GM06990 (cell line): ENCODE results near the gene SHLD2.

ENCODE experiments used
- DNase-seq: peaks from one replicate; pipeline ENCODE4 v3.0.0-alpha.2; 2011; ENCODE audit not compliant: insufficient read length; ENCODE audit errors: extremely low read depth
- H3K27me3 ChIP-seq: replicated peaks from 2 replicates; pipeline ENCODE4 v1.6.0; 2011; ENCODE audit warnings: low read length; ENCODE audit not compliant: control insufficient read depth, insufficient read depth
- H3K36me3 ChIP-seq: 2 replicates; pipeline ENCODE4 v1.5.1; 2011; ENCODE audit warnings: low read length; ENCODE audit not compliant: control insufficient read depth, insufficient read depth
- H3K4me3 ChIP-seq: replicated peaks from 2 replicates; pipeline ENCODE4 v1.5.1; 2011; ENCODE audit warnings: low read depth, mild to moderate bottlenecking, control low read depth, low read length
- TF ChIP-seq, protein P1 (sequence below): IDR thresholded peaks from 2 replicates; pipeline ENCODE4 v1.5.1; 2011; ENCODE audit warnings: low read length, control low read depth, mild to moderate bottlenecking, inconsistent platforms; ENCODE audit not compliant: insufficient read depth, poor library complexity, severe bottlenecking

SHLD2 gene

DNA sequence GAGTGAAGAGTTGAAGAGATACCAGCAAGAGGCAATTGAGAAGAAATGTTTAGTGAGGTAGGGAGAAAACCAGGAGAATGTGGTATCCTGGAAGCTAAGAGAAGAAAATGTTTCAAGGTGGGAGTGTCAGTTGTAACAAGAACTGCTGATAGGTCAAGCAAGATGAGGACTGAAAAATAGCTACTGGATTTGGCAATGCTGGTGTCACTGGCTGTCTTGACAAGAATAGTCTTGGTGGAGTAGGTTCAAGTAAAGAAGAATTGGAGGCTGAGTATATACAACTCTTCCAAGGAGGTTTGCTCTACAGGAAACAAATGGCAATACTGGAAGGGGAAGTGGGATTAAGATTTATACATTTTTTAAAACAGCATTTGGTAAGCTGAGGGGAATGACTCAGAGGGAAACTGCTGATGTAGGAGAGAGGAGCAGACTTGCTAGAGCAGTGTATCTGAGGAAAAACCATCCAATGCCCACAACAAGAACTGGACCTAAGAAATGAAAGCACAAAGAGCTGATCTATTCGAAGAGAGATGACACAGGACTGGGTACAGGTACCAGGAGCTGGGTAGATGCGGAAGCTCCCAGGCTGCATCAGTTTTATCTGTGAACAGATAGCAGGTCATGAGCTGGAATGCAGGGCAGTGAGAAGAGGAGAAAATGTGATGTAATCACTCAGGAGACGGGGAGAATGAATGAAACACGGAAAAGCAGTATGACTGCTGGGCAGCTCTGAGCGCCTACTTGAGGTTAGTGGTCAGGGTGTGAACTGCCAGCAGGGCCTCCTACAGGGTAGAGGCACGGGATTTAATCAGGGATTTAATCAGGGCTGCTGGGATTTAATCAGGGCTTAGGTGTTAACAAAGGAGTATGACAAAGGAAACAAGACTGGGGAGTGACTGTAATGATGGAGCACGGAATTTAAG lies 40.4 kb upstream of the SHLD2 start:
- TF ChIP-seq, protein P1, sequence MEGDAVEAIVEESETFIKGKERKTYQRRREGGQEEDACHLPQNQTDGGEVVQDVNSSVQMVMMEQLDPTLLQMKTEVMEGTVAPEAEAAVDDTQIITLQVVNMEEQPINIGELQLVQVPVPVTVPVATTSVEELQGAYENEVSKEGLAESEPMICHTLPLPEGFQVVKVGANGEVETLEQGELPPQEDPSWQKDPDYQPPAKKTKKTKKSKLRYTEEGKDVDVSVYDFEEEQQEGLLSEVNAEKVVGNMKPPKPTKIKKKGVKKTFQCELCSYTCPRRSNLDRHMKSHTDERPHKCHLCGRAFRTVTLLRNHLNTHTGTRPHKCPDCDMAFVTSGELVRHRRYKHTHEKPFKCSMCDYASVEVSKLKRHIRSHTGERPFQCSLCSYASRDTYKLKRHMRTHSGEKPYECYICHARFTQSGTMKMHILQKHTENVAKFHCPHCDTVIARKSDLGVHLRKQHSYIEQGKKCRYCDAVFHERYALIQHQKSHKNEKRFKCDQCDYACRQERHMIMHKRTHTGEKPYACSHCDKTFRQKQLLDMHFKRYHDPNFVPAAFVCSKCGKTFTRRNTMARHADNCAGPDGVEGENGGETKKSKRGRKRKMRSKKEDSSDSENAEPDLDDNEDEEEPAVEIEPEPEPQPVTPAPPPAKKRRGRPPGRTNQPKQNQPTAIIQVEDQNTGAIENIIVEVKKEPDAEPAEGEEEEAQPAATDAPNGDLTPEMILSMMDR = no peak
- H3K4me3 ChIP-seq = no peak overlapping the region
- peaks cover 13% of the 10 kb centered on the region for H3K36me3 ChIP-seq

DNA sequence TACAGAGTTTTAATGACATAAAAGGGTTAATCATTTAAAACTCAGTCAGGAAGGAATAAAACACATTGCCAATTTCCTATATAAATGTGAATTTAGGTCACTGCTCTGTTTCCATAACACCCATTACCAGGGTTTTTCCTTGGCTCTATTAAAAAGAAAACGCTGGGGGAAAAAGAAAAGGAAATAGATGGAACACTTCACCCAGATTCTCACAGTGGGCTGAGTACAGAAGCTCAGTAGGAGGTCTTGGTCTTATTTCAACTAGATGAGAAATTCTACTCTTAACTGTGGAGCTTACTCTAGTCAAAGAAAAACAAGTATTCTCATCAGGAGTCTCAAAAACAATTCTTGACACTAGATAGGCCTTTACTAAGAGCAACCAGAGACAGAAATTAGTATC lies 36.8 kb upstream of the SHLD2 start:
- Histone ChIP-seq H3K27me3 (no peaks in the 10 kb centered on the region), H3K4me3 (no peak overlapping the region), H3K36me3 (peaks cover 10% of the 10 kb centered on the region)
- DNase-seq = no peak
- TF ChIP-seq, protein P1 = no peak

More for the DNA sequence above, 40.4 kb upstream of the SHLD2 start:
- no peaks in the 10 kb centered on the region for H3K27me3 ChIP-seq
- no peak for DNase-seq

DNA sequence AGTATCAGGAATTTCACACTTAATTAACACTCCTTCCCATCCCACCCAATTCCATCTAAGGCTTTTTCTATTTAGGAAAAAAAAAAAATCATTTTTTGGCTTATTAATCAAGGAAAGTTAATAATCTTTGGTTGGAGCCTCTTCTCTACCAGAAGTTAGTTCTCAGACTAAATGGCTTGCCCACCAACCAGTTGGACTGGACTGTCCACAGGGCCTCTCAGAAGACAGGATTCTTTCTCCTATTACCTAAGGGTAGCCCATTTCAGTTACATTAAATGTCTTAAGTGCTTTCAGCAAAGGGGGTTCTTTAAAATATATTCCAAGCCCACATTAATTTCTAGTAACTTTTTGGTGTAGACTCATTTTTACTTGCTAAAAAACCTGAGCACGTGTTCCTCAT lies 35.6 kb upstream of the SHLD2 start:
- H3K4me3 ChIP-seq = no peak overlapping the region
- H3K36me3 ChIP-seq = peaks cover 5% of the 10 kb centered on the region
- TF ChIP-seq, protein P1 = no peak
- DNase-seq = no peak
- no peaks in the 10 kb centered on the region for H3K27me3 ChIP-seq

DNA sequence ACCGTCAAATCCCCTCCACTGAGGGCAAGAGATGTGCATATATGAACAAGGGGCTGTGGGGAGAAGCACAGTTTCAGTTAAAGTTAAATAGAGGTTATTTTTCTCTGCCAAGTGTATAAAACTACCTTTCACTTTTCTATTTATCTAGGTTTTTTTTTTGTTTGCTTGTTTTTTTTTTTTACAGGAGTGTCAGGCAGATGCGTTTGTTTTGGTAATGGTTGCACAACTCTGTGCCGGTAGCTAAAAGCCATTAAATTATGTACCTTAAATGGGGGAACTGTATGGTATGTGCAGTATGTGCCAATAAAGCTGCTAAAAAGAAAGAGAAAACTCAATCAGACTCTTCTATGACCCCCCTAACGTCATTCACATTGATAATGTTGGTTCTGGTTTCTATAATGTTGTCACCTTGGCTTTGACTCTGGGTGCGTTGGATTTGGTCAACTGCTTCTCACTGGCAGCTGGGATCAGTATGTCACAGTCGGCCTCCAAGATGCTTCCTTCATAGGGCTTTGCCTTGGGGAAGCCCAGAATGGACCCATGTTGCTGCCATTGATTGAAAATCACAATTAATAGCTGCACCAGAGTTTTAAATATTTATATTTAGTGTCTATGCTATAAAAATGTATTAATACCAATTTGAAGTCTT lies 34.6 kb upstream of the SHLD2 start:
- H3K27me3 ChIP-seq = no peaks in the 10 kb centered on the region
- H3K4me3 ChIP-seq = no peak overlapping the region
- TF ChIP-seq, protein P1 = no peak
- H3K36me3 ChIP-seq = peaks cover 5% of the 10 kb centered on the region
- no peak for DNase-seq

DNA sequence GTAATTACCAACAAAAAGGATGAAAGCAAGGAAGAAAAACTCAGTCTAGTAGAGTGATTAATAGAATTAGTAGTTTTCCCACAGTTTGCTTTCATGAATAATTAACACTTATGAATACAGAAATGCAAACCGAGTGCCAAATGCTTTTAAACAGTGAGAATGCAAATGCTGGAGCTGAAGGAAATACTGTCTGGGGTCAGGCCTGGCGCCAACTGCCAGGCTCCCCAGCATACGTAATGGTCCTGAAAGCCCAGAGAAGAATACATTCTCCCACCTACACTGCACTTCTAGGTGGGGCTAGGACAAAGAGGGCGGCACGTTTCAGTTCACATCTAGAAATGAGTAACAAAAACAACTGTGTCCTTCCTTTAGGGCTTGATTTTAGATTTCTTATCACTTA lies 30.4 kb upstream of the SHLD2 start:
- TF ChIP-seq, protein P1 = no peak
- no peak overlapping the region for H3K4me3 ChIP-seq
- H3K27me3 ChIP-seq = no peaks in the 10 kb centered on the region
- DNase-seq = no peak
- H3K36me3 ChIP-seq = peaks cover 4% of the 10 kb centered on the region
